HepG2 (cell line): ENCODE measurements around the gene BLZF1. TPM values are rescaled to one million over a fixed set of nuclear protein-coding genes. Genes with fewer than 3 reads are reported as not detected.

Source experiments
- ATAC-seq: fragments of 200-7000 bp; cut with Tn5 transposase; 3 replicates; pipeline ENCODE4 v1.9.1; 2020; ENCODE audit warnings: mild to moderate bottlenecking, moderate library complexity
- BruUV-seq: library from RNA; stranded (reverse); fragments of 400-500 nt; replicated peaks from 2 replicates; lab custom pipeline; 2021; lab: Mats Ljungman, UMichigan
- CTCF ChIA-PET: fragments of 300-600 bp; formaldehyde crosslinking; extraction: SDS; loops from one replicate; lab custom pipeline; 2021; ENCODE audit warnings: low total read pairs, inconsistent platforms, low intra/inter-chr PET ratio; lab: Yijun Ruan, JAX
- POLR2A ChIA-PET: fragments of 350-600 bp; sonication (Branson Sonifier 250); formaldehyde crosslinking; loops from one replicate; lab custom pipeline; 2020; ENCODE audit warnings: antibody characterized with exemption, inconsistent platforms; lab: Yijun Ruan, JAX
- DNase-seq: peaks from one replicate; pipeline ENCODE4 v3.0.0-alpha.2; 2015; ENCODE audit warnings: low spot score
- FAIRE-seq: peaks from 3 replicates; lab custom pipeline; 2011; peaks lifted over from hg19 to GRCh38; lab: Jason Lieb, UNC
- H2AFZ ChIP-seq: one replicate; pipeline ENCODE4 v1.6.1; 2011; ENCODE audit warnings: low read length, inconsistent platforms
- H3K27ac ChIP-seq: fragments of 300-600 bp; 3 replicates; pipeline ENCODE4 v1.8.0; 2011; ENCODE audit warnings: mixed run types, mild to moderate bottlenecking, mixed read lengths, low read length, inconsistent platforms; ENCODE audit not compliant: insufficient read depth; ENCODE audit errors: extremely low read length
- H3K27me3 ChIP-seq, 2 experiments: fragments of 200-600 bp in 1 of 2; 2 replicates in 1 of 2; 3 replicates in 1 of 2; pipeline versions ENCODE4 v1.6.0 to v1.8.0; 2011; ENCODE audit warnings: low read length in 2 of 2, mild to moderate bottlenecking in 2 of 2, moderate library complexity in 2 of 2, inconsistent platforms in 1 of 2; ENCODE audit not compliant: insufficient read depth in 2 of 2, control insufficient read depth in 1 of 2
- H3K36me3 ChIP-seq, 2 experiments: fragments of 200-600 bp in 1 of 2; replicated peaks in 1 of 2; 2 replicates in 1 of 2; 3 replicates in 1 of 2; pipeline versions ENCODE4 v1.5.1 to v1.8.0; 2011; ENCODE audit warnings: low read length in 2 of 2, inconsistent platforms in 1 of 2; ENCODE audit not compliant: insufficient read depth in 2 of 2, control insufficient read depth in 1 of 2
- H3K4me1 ChIP-seq: 2 replicates; pipeline ENCODE4 v1.5.1; 2012; ENCODE audit warnings: low read length, inconsistent platforms; ENCODE audit not compliant: insufficient read depth
- H3K4me2 ChIP-seq: 2 replicates; pipeline ENCODE4 v1.6.0; 2011; ENCODE audit warnings: low read depth, low read length, inconsistent platforms
- H3K4me3 ChIP-seq, 3 experiments: fragments of 200-600 bp in 1 of 3; sonication (generic), shearing (Covaris generic) in 1 of 3; replicated peaks in 1 of 3; 2 replicates each; pipeline ENCODE4 v1.5.1; 2011 to 2016; ENCODE audit warnings: low read length in 3 of 3, inconsistent platforms in 2 of 3, low read depth in 2 of 3, mild to moderate bottlenecking in 2 of 3, control low read depth in 1 of 3, mixed read lengths in 1 of 3; ENCODE audit not compliant: insufficient read depth in 1 of 3
- H3K79me2 ChIP-seq: one replicate; pipeline ENCODE4 v1.6.1; 2011; ENCODE audit warnings: low read length, inconsistent platforms; ENCODE audit not compliant: insufficient read depth
- H3K9ac ChIP-seq: 2 replicates; pipeline ENCODE4 v1.6.0; 2011; ENCODE audit warnings: mild to moderate bottlenecking, low read depth, low read length, inconsistent platforms; ENCODE audit not compliant: insufficient read depth
- H3K9me3 ChIP-seq: 2 replicates; pipeline ENCODE4 v1.5.1; 2012; ENCODE audit warnings: mild to moderate bottlenecking, low read length
- H4K20me1 ChIP-seq: 2 replicates; pipeline ENCODE4 v1.6.0; 2011; ENCODE audit warnings: inconsistent platforms, mild to moderate bottlenecking, low read length, moderate library complexity; ENCODE audit not compliant: insufficient read depth
- ARID3A ChIP-seq: IDR thresholded peaks from 2 replicates; pipeline ENCODE4 v1.6.1; 2012; ENCODE audit warnings: low read depth, low read length, improper control_type of control experiment
- CENPT ChIP-seq: sonication (generic); formaldehyde crosslinking; IDR thresholded peaks from 2 replicates; pipeline ENCODE4 v1.8.0; 2022; ENCODE audit warnings: low read depth, mild to moderate bottlenecking, moderate library complexity, missing genetic modification reagents
- CHD4 ChIP-seq: fragments of 200-600 bp; sonication (generic); IDR thresholded peaks from 2 replicates; pipeline ENCODE4 v1.7.0; 2017; ENCODE audit warnings: mild to moderate bottlenecking, low read length, borderline replicate concordance
- JDP2 ChIP-seq: sonication (generic); formaldehyde crosslinking; IDR thresholded peaks from 2 replicates; pipeline ENCODE4 v1.8.1; 2022; ENCODE audit warnings: missing genetic modification reagents, borderline replicate concordance
- KLF9 ChIP-seq: IDR thresholded peaks from 2 replicates; pipeline ENCODE4 v1.6.1; 2016; ENCODE audit warnings: low read depth
- MEIS1 ChIP-seq: sonication (generic); formaldehyde crosslinking; IDR thresholded peaks from 2 replicates; pipeline ENCODE4 v1.9.0; 2021; ENCODE audit warnings: mild to moderate bottlenecking, missing genetic modification reagents, moderate library complexity, borderline replicate concordance
- MTF1 ChIP-seq: sonication (generic); formaldehyde crosslinking; IDR thresholded peaks from 2 replicates; pipeline ENCODE4 v1.5.0; 2020; ENCODE audit warnings: missing genetic modification reagents
- POLR2AphosphoS5 ChIP-seq: IDR thresholded peaks from 2 replicates; pipeline ENCODE4 v1.6.1; 2012; ENCODE audit warnings: low read depth, low read length
- SMAD9 ChIP-seq: sonication (generic); formaldehyde crosslinking; IDR thresholded peaks from 2 replicates; pipeline ENCODE4 v1.5.1; 2020; ENCODE audit warnings: mild to moderate bottlenecking, missing genetic modification reagents
- THAP7 ChIP-seq: sonication (generic); formaldehyde crosslinking; IDR thresholded peaks from 2 replicates; pipeline ENCODE4 v1.8.1; 2023; ENCODE audit warnings: mild to moderate bottlenecking, missing genetic modification reagents
- USF2 ChIP-seq, 2 experiments: sonication (generic) in 1 of 2; formaldehyde crosslinking in 1 of 2; IDR thresholded peaks; 2 replicates each; pipeline versions ENCODE4 v1.5.1 to v1.6.1; 2011 to 2020; ENCODE audit warnings: borderline replicate concordance in 1 of 2, low read depth in 1 of 2, low read length in 1 of 2, mild to moderate bottlenecking in 1 of 2, missing genetic modification reagents in 1 of 2, moderate library complexity in 1 of 2
- YEATS2 ChIP-seq: sonication (generic); formaldehyde crosslinking; IDR thresholded peaks from 2 replicates; pipeline ENCODE4 v1.4.0; 2020; ENCODE audit warnings: missing genetic modification reagents, borderline replicate concordance
- ZNF234 ChIP-seq: sonication (generic); formaldehyde crosslinking; conservative IDR thresholded peaks from 2 replicates; pipeline ENCODE4 v1.5.1; 2020; ENCODE audit warnings: mild to moderate bottlenecking, missing genetic modification reagents
- ZNF24 ChIP-seq: fragments of 450-650 bp; IDR thresholded peaks from 2 replicates; pipeline ENCODE4 v1.6.1; 2017; ENCODE audit warnings: antibody characterized with exemption, mild to moderate bottlenecking
- ZNF362 ChIP-seq: sonication (generic); formaldehyde crosslinking; IDR thresholded peaks from 2 replicates; pipeline ENCODE4 v1.4.0; 2020; ENCODE audit warnings: missing genetic modification reagents, mild to moderate bottlenecking, borderline replicate concordance
- ZNF512 ChIP-seq: sonication (generic); formaldehyde crosslinking; IDR thresholded peaks from 2 replicates; pipeline ENCODE4 v1.4.0; 2020; ENCODE audit warnings: mild to moderate bottlenecking, missing genetic modification reagents
- WGBS: methylation state at CpG from one replicate; pipeline ENCODE4 v1.1.6; 2017; ENCODE audit warnings: low lambda C conversion rate; 5-methylcytosine and 5-hydroxymethylcytosine counted together
- in situ Hi-C: cut with HindIII; loops from 2 replicates; pipeline ENCODE4 v1.10.0; 2017; ENCODE audit warnings: low pct_unique_long_range_greater_than_20kb; ENCODE audit not compliant: extremely low pct_ligation_motif_present
- intact Hi-C: fragments of 100-400 bp; cut with micrococcal nuclease; formaldehyde crosslinking; loops from one replicate; pipeline ENCODE4 v1.10.0; 2022; ENCODE audit not compliant: unreplicated experiment
- polyA plus RNA-seq, 8 experiments: library from polyadenylated mRNA; depleted of rRNA in 3 of 8; stranded (reverse) in 7 of 8; unstranded in 1 of 8; fragments of >200 nt; fragmentation: Illumina TruSeq in 4 of 8; extraction: Trizol in 4 of 8; gene quantifications; 2 replicates each; pipeline versions ENCODE4 v1.2.1 to v1.2.3, GENCODE V29; 2011 to 2016; ENCODE audit warnings: low read depth in 4 of 8, missing spikeins in 1 of 8, mixed read lengths in 1 of 8; ENCODE audit not compliant: insufficient read depth in 1 of 8
- total RNA-seq, 5 experiments: library from RNA; depleted of rRNA; stranded (reverse); fragments of >200 nt; fragmentation: Illumina TruSeq; extraction: Trizol; gene quantifications; 2 replicates each; pipeline ENCODE4 v1.2.3, GENCODE V29; 2016; ENCODE audit warnings: low read depth in 1 of 5

Gene BLZF1
- total and polyA plus RNA-seq, 2 of the 13 experiments (the other 11 are each of a cell fraction or from before 2014, with no cell fraction given), result 4.5 to 13.7 TPM

- TF ChIP-seq THAP7 (CRISPR knock-in tag) (no peak), YEATS2 (no peak)
These were observed 24.4 kb downstream of the BLZF1 start (continued) for GRCh38 chr1:169392406-169392805.

GRCh38 chr1:169395955-169396354 is 28.0 kb downstream of the BLZF1 start:
- ChIA-PET POLR2A (no interaction called here), CTCF (no interaction called here)
- Histone ChIP-seq H3K9ac (no peak overlapping the region), H3K9me3 (no peaks in the 10 kb centered on the region), H3K27me3 (no peaks in the 10 kb centered on the region), H3K4me2 (no peak overlapping the region), H3K27ac (no peak overlapping the region), H3K4me1 (no peaks in the 10 kb centered on the region), H3K36me3 (peaks cover 0 to under 1% of the 10 kb centered on the region in 2 experiments; a peak in 1 of 5 replicates), H3K4me3 (no peak overlapping the region), H2AFZ (no peak overlapping the region), H4K20me1 (no peaks in the 10 kb centered on the region), H3K79me2 (no peaks in the 10 kb centered on the region)
- BruUV-seq, result no TSS peak
- no peak for FAIRE-seq
- intact Hi-C loops (no loop called here), in situ Hi-C loops (no loop called here)
- 98% methylated on average over 3 of the region's 3 CpGs for WGBS
- TF ChIP-seq POLR2AphosphoS5 (no peak), KLF9 (CRISPR knock-in tag) (no peak), MTF1 (CRISPR knock-in tag) (no peak), JDP2 (no peak), ZNF234 (no peak), MEIS1 (CRISPR knock-in tag) (no peak), USF2 (IDR thresholded peaks at IDR 0.05; ENCODE audit: low read depth, low read length) (no peak), USF2 (CRISPR knock-in tag; IDR thresholded peaks at IDR 0.05; ENCODE audit: borderline replicate concordance) (no peak), ZNF362 (CRISPR knock-in tag) (no peak), SMAD9 (no peak), ZNF24 (no peak), CENPT (no peak), ZNF512 (CRISPR knock-in tag) (no peak), ARID3A (no peak), CHD4 (no peak)
- no peak for ATAC-seq
- DNase-seq, result no peak
